Motor neuron (in vitro differentiated cells): ENCODE data around the gene POLH. TPM values are rescaled to one million over a fixed set of nuclear protein-coding genes. Genes with fewer than 3 reads are reported as not detected.
"Not testable (repeated sequence)": the region's sequence is repeated elsewhere in the genome, so short reads cannot be mapped to it uniquely, and the experiment has no call there.

Source experiments
- ATAC-seq, 8 experiments: fragments of 200-7000 bp; cut with Tn5 transposase; replicated peaks in 6 of 8; 2 replicates each; pipeline ENCODE4 v1.8.0; 2021; ENCODE audit warnings: mild to moderate bottlenecking in 8 of 8, moderate library complexity in 8 of 8
- H3K27ac ChIP-seq, 2 donors: fragments of 250-450 bp; sonication (Bioruptor Pico); 2 replicates each; pipeline ENCODE4 v1.9.0; 2021; ENCODE audit warnings: antibody characterized with exemption in 2 of 2, mild to moderate bottlenecking in 2 of 2, moderate library complexity in 1 of 2
- H3K4me1 ChIP-seq, 2 donors: fragments of 250-450 bp; sonication (Bioruptor Pico); replicated peaks in 1 of 2; 2 replicates each; pipeline ENCODE4 v1.6.1; 2021; ENCODE audit warnings: antibody characterized with exemption in 2 of 2, mild to moderate bottlenecking in 2 of 2, moderate library complexity in 1 of 2
- H3K4me3 ChIP-seq, 5 donors: fragments of 250-450 bp; sonication (Bioruptor Pico); 2 replicates each; pipeline ENCODE4 v1.9.0; 2021; ENCODE audit warnings: antibody characterized with exemption in 5 of 5, mild to moderate bottlenecking in 5 of 5, moderate library complexity in 4 of 5
- WGBS, 10 experiments: fragments of 450-650 bp; shearing (Covaris generic); methylation state at CpG; one replicate each; pipeline ENCODE4 v1.0.0; 2022; 5-methylcytosine and 5-hydroxymethylcytosine counted together
- in situ Hi-C, 9 experiments: fragments of 400-800 bp; cut with MboI; loops; one replicate each; pipeline ENCODE4 v1.15.0; 2021; ENCODE audit warnings: low sequenced_read_pairs in 9 of 9, low pct_unique_long_range_greater_than_20kb in 2 of 9; ENCODE audit not compliant: unreplicated experiment in 9 of 9
- total RNA-seq, 8 experiments: library from RNA; unstranded; fragments of 300-600 nt; gene quantifications; 2 replicates each; pipeline versions ENCODE4 v1.2.3 to v1.2.4, GENCODE V29; 2022

The POLH gene
- total RNA-seq: 10 to 100 TPM in 5 of 8 experiments, 1 to 10 TPM in 3; 4.9 to 44.8 (median 16.4) TPM

- 0 to 4% (median 0%) methylated on average over 2 to 14 of the region's 76 CpGs; no CpG with 5 or more reads in 3 of the 10 experiments for WGBS, 10 experiments
- peaks cover 20 to 24% of the 10 kb centered on the region in 2 donors for H3K4me1 ChIP-seq
- in situ Hi-C loops: no loop called here
- H3K4me3 ChIP-seq: peak within 1 kb of the TSS; percentile 72 to 99 (median 87)
- peak; percentile 81 to 95 (median 94) for ATAC-seq
- peak within 1 kb of the TSS; percentile 37 to 87 for H3K27ac ChIP-seq
Measured at GRCh38 chr6:43575772-43576551, at the start of gene POLH, which contains the start of gene XPO5. POLH (plus strand) TSS chr6:43576185; CDS start chr6:43582320, 6,135 bp downstream. XPO5 (minus strand) TSS chr6:43576038; CDS start chr6:43575864, 174 bp downstream.

- 60 to 100% (median 89%) methylated on average over 1 of the region's 1 CpG; no CpG with 5 or more reads in 6 of the 10 experiments for WGBS, 10 experiments
- in situ Hi-C loops: no loop called here
- Histone ChIP-seq H3K4me3 (no peak overlapping the region), H3K27ac (no peak overlapping the region), H3K4me1 (no peaks in the 10 kb centered on the region)
- ATAC-seq: no peak
Measured at GRCh38 chr6:43532201-43532600, 43.8 kb upstream of the POLH start.

GRCh38 chr6:43538986-43539385 is 37.0 kb upstream of the POLH start:
- WGBS, 10 experiments: no CpG with 5 or more reads among the region's 17 CpGs
- ATAC-seq, H3K4me1 ChIP-seq, in situ Hi-C loops, H3K4me3 ChIP-seq, H3K27ac ChIP-seq: not testable (repeated sequence)

- in situ Hi-C loops, H3K27ac ChIP-seq, H3K4me1 ChIP-seq, H3K4me3 ChIP-seq, ATAC-seq: not testable (repeated sequence)
- WGBS, 10 experiments: 92 to 100% (median 100%) methylated on average over 4 to 7 of the region's 20 CpGs; no CpG with 5 or more reads in 5 of the 10 experiments
Measured at GRCh38 chr6:43539409-43539808, 36.6 kb upstream of the POLH start.

GRCh38 chr6:43540507-43540906 is 35.5 kb upstream of the POLH start:
- in situ Hi-C loops: no loop called here
- H3K27ac ChIP-seq: no peak overlapping the region
- no peaks in the 10 kb centered on the region for H3K4me1 ChIP-seq
- no peak for ATAC-seq
- WGBS, 10 experiments: 80 to 100% (median 100%) methylated on average over 1 to 5 of the region's 5 CpGs
- H3K4me3 ChIP-seq: no peak overlapping the region

GRCh38 chr6:43541774-43542471 is 34.1 kb upstream of the POLH start:
- 92 to 100% (median 99%) methylated on average over 1 to 8 of the region's 8 CpGs for WGBS, 10 experiments
- no peak overlapping the region for H3K4me3 ChIP-seq
- in situ Hi-C loops: no loop called here

GRCh38 chr6:43544461-43544860 is 31.5 kb upstream of the POLH start:
- no peak for ATAC-seq
- Histone ChIP-seq H3K4me3 (no peak overlapping the region), H3K4me1 (no peaks in the 10 kb centered on the region), H3K27ac (no peak overlapping the region)
- WGBS, 10 experiments: 42 to 100% (median 87%) methylated on average over 1 to 4 of the region's 4 CpGs; no CpG with 5 or more reads in 2 of the 10 experiments
- in situ Hi-C loops: no loop called here

More at GRCh38 chr6:43541774-43542471, 34.1 kb upstream of the POLH start:
- no peaks in the 10 kb centered on the region for H3K4me1 ChIP-seq
- H3K27ac ChIP-seq: no peak overlapping the region
- no peak for ATAC-seq

GRCh38 chr6:43547222-43547621 is 28.8 kb upstream of the POLH start:
- no peak overlapping the region for H3K27ac ChIP-seq
- no peak for ATAC-seq
- no peak overlapping the region for H3K4me3 ChIP-seq
- 63 to 100% (median 93%) methylated on average over 1 to 3 of the region's 3 CpGs; no CpG with 5 or more reads in 2 of the 10 experiments for WGBS, 10 experiments
- H3K4me1 ChIP-seq: no peaks in the 10 kb centered on the region
- in situ Hi-C loops: no loop called here

- ATAC-seq, in situ Hi-C loops, H3K4me3 ChIP-seq, H3K27ac ChIP-seq, H3K4me1 ChIP-seq: not testable (repeated sequence)
- WGBS, 10 experiments: 91 to 100% (median 97%) methylated on average over 3 to 7 of the region's 7 CpGs; no CpG with 5 or more reads in 3 of the 10 experiments
Measured at GRCh38 chr6:43557620-43558019, 18.4 kb upstream of the POLH start.

- in situ Hi-C loops: no loop called here
- H3K4me1 ChIP-seq: no peaks in the 10 kb centered on the region
- H3K27ac ChIP-seq: no peak overlapping the region
- no peak for ATAC-seq
- H3K4me3 ChIP-seq: no peak overlapping the region
Measured at GRCh38 chr6:43559328-43559727, 16.7 kb upstream of the POLH start.

- WGBS, 10 experiments: 42 to 96% (median 77%) methylated on average over 2 to 5 of the region's 5 CpGs
- Histone ChIP-seq H3K4me3 (no peak overlapping the region), H3K4me1 (peaks cover 7 to 17% of the 10 kb centered on the region in 2 donors), H3K27ac (peak overlapping the region; percentile 65 to 70)
- in situ Hi-C loops: no loop called here
- ATAC-seq: peak in 4 of 8 experiments; percentile 8 to 47 (median 23)
Measured at GRCh38 chr6:43570876-43571441, 5.0 kb upstream of the POLH start.

GRCh38 chr6:43572015-43572414 is 4.0 kb upstream of the POLH start:
- in situ Hi-C loops: no loop called here
- H3K4me3 ChIP-seq: no peak overlapping the region
- H3K4me1 ChIP-seq: peaks cover 11 to 18% of the 10 kb centered on the region in 2 donors
- ATAC-seq: no peak
- 80 to 100% (median 98%) methylated on average over 1 to 4 of the region's 4 CpGs; no CpG with 5 or more reads in 4 of the 10 experiments for WGBS, 10 experiments
- H3K27ac ChIP-seq: no peak overlapping the region
